ENCODE data around the gene CAPS. TPM values are rescaled to one million over a fixed set of nuclear protein-coding genes. Genes with fewer than 3 reads are reported as not detected.

Gene CAPS
- total RNA-seq, 1 experiment from 2014 or later, result 0.92 TPM

DNA sequence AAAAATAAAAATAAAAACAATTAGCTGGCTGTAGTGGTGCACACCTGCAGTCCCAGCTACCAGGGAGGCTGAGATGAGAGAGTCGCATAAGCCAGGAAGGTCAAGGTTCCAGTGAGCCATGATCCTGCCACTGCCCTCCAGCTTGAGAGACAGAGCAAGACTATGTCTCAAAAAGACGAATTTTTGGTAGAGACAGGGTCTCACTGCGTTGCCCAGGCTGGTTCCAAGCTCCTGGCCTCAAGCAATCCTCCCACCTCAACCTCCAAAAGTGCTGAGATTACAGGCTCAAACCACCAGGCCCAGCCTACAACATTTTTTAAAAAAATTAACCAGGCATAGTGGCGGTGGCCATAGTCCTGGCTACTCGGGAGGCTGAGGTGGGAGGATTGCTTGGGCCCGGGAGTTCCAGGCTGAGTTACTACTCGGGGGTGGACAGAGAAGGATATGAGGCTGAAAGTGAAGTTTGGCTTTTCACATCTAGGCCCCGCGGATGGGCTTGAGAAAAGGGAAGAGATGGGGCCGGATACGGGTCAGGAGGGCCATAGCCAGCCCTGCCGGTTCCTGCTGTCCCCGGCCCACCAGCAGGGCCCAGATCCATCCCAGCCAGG lies 20.7 kb upstream of the CAPS start:
- no peaks in the 10 kb centered on the region for H3K27me3 ChIP-seq (replicated peaks; ENCODE audit: insufficient read depth, low read depth, low read length, poor library complexity)
- H3K4me1 ChIP-seq (ENCODE audit: insufficient read depth, low read length, poor library complexity, severe bottlenecking), result peaks cover 16% of the 10 kb centered on the region
- BruUV-seq (replicated peaks), result no TSS peak
- no peak overlapping the region for H3K4me3 ChIP-seq (ENCODE audit: low read depth, low read length, poor library complexity, severe bottlenecking)
- ChIA-PET CTCF (interaction anchor here (0.5 to 1.0 kb wide), 2 partner anchors 90 to 91 kb away, joined by 3 to 7 read pairs; no protein-coding TSS in a partner anchor), POLR2A (ENCODE audit: low non-redundant PET) (no interaction called here)
- DNase-seq (ENCODE audit: low spot score), result no peak
- TF ChIP-seq EZH2 (IDR thresholded peaks at IDR 0.05; ENCODE audit: borderline replicate concordance, low read depth, low read length, poor library complexity, severe bottlenecking), result no peak
- TF ChIP-seq, protein P1, sequence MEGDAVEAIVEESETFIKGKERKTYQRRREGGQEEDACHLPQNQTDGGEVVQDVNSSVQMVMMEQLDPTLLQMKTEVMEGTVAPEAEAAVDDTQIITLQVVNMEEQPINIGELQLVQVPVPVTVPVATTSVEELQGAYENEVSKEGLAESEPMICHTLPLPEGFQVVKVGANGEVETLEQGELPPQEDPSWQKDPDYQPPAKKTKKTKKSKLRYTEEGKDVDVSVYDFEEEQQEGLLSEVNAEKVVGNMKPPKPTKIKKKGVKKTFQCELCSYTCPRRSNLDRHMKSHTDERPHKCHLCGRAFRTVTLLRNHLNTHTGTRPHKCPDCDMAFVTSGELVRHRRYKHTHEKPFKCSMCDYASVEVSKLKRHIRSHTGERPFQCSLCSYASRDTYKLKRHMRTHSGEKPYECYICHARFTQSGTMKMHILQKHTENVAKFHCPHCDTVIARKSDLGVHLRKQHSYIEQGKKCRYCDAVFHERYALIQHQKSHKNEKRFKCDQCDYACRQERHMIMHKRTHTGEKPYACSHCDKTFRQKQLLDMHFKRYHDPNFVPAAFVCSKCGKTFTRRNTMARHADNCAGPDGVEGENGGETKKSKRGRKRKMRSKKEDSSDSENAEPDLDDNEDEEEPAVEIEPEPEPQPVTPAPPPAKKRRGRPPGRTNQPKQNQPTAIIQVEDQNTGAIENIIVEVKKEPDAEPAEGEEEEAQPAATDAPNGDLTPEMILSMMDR (conservative IDR thresholded peaks at IDR 0.05; ENCODE audit: low read depth, low read length), result no peak
- H3K27ac ChIP-seq (ENCODE audit: low read depth, low read length, poor library complexity, severe bottlenecking), result no peak overlapping the region
- H3K36me3 ChIP-seq (ENCODE audit: insufficient read depth, low read length, poor library complexity, severe bottlenecking), result peaks cover 10% of the 10 kb centered on the region
- H3K9me3 ChIP-seq (ENCODE audit: low read depth, low read length, poor library complexity, severe bottlenecking), result no peaks in the 10 kb centered on the region
- intact Hi-C loops (cut with micrococcal nuclease; ENCODE audit: unreplicated experiment), result loop anchor here (2.0 kb wide), 1 partner anchor 89 kb away; the partner anchor contains the start of gene NRTN

DNA sequence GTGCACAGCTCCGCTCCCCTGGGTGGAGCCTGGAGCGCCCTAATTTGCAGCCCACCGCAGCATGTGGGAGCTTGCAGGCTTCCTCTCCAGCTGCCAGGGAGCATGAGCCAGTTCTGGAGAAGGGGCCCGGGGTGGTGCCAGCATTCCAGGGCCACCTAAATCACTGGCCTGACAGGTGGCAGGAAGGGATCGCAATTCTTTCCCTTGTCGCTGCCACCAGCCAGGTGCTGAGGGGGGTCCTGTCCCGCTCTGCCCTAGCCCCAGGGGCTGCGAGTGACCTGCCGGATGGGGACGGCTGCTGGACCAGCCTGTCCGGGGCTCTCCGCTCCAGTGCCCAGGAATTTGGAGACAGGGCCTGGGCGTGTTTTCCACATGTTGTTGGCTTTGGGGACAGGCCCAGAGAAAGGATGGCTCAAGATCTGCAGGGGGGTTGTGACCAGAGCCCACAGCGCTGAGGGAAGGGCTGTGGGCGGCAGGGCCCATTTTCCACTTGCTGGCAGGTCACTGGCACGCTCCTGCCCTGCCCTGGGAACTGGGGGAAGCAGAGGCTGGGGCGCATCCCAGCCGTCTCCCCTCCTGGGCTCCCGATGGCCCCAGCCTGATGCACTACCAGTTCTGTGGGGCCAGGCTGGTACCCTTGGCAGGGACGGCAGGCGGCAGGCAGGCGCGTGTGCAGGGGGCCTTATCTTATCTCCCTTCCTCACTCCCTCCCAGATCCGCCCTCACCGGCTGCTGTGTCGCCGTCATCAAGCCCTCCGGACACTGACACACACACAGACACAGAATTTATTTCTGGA lies 19.9 kb upstream of the CAPS start:
- Histone ChIP-seq H3K36me3 (ENCODE audit: insufficient read depth, low read length, poor library complexity, severe bottlenecking) (peaks cover 10% of the 10 kb centered on the region), H3K4me1 (ENCODE audit: insufficient read depth, low read length, poor library complexity, severe bottlenecking) (peaks cover 16% of the 10 kb centered on the region), H3K9me3 (ENCODE audit: low read depth, low read length, poor library complexity, severe bottlenecking) (no peaks in the 10 kb centered on the region), H3K4me3 (ENCODE audit: low read depth, low read length, poor library complexity, severe bottlenecking) (no peak overlapping the region), H3K27me3 (replicated peaks; ENCODE audit: insufficient read depth, low read depth, low read length, poor library complexity) (no peaks in the 10 kb centered on the region), H3K27ac (ENCODE audit: low read depth, low read length, poor library complexity, severe bottlenecking) (no peak overlapping the region)
- ChIA-PET CTCF (no interaction called here), POLR2A (ENCODE audit: low non-redundant PET) (no interaction called here)
- no TSS peak for BruUV-seq (replicated peaks)
- no peak for TF ChIP-seq EZH2 (IDR thresholded peaks at IDR 0.05; ENCODE audit: borderline replicate concordance, low read depth, low read length, poor library complexity, severe bottlenecking)
- TF ChIP-seq, protein P1 (conservative IDR thresholded peaks at IDR 0.05; ENCODE audit: low read depth, low read length), result no peak
- no peak for DNase-seq (ENCODE audit: low spot score)
- intact Hi-C loops (cut with micrococcal nuclease; ENCODE audit: unreplicated experiment), result loop anchor here (2.0 kb wide), 1 partner anchor 89 kb away; the partner anchor contains the start of gene NRTN

DNA sequence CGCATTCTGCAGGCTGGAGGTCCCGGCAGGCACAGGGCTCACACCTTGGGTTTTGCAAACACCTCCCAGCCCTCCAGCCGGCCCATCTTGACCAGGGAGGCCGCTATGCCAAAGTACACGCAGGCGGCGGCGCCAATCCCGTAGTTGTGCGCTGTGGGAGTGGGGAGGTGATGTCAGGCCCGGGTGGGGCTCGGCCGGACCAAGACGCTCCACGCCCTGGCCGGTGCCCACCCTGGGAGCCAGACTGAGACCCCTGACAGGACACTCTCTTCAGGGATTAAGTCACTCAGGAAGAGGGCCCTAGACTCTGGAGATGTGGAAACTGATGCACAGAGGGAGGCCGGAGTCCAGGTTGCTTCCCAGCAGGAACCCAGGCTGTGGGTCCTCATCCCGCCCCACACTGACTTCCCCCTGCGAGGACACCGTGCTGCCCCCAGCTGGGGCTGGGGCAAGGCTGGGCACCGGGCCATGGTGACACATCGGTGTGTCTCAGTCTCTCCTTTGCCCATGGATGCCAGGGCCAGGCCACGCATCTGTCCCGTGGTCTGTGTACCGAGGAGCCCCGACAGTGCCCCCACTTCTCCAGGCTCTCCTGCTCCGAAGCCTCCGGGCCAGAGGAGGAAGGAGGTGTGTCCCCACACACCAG lies 19.2 kb upstream of the CAPS start:
- ChIA-PET CTCF (no interaction called here), POLR2A (ENCODE audit: low non-redundant PET) (no interaction called here)
- Histone ChIP-seq H3K36me3 (ENCODE audit: insufficient read depth, low read length, poor library complexity, severe bottlenecking) (peaks cover 10% of the 10 kb centered on the region), H3K9me3 (ENCODE audit: low read depth, low read length, poor library complexity, severe bottlenecking) (no peaks in the 10 kb centered on the region), H3K27me3 (replicated peaks; ENCODE audit: insufficient read depth, low read depth, low read length, poor library complexity) (no peaks in the 10 kb centered on the region), H3K27ac (ENCODE audit: low read depth, low read length, poor library complexity, severe bottlenecking) (no peak overlapping the region), H3K4me1 (ENCODE audit: insufficient read depth, low read length, poor library complexity, severe bottlenecking) (peaks cover 15% of the 10 kb centered on the region), H3K4me3 (ENCODE audit: low read depth, low read length, poor library complexity, severe bottlenecking) (no peak overlapping the region)
- intact Hi-C loops (cut with micrococcal nuclease; ENCODE audit: unreplicated experiment), result no loop called here
- no peak for DNase-seq (ENCODE audit: low spot score)
- no TSS peak for BruUV-seq (replicated peaks)
- TF ChIP-seq, protein P1 (conservative IDR thresholded peaks at IDR 0.05; ENCODE audit: low read depth, low read length), result no peak
- no peak for TF ChIP-seq EZH2 (IDR thresholded peaks at IDR 0.05; ENCODE audit: borderline replicate concordance, low read depth, low read length, poor library complexity, severe bottlenecking)
